A549 (cell line): ENCODE results near the gene GSS. TPM values are rescaled to one million over a fixed set of nuclear protein-coding genes. Genes with fewer than 3 reads are reported as not detected.

Experiments
- ATAC-seq, 2 experiments: fragments of 200-7000 bp in 1 of 2; fragments of >200 bp in 1 of 2; cut with Nextera tagmentation in 1 of 2; cut with Tn5 transposase in 1 of 2; 3 replicates each; pipeline versions ENCODE4 v1.8.0 to v1.9.1; 2018 to 2020; ENCODE audit warnings: mild to moderate bottlenecking in 1 of 2, moderate library complexity in 1 of 2
- CTCF ChIA-PET: fragments of 300-600 bp; sonication (Branson Sonifier 250); formaldehyde crosslinking; extraction: SDS; loops from one replicate; lab custom pipeline; 2021; ENCODE audit warnings: antibody characterized with exemption, inconsistent platforms; lab: Yijun Ruan, JAX
- POLR2A ChIA-PET: fragments of 350-600 bp; formaldehyde crosslinking; extraction: SDS; loops from one replicate; lab custom pipeline; 2021; ENCODE audit warnings: antibody characterized with exemption, inconsistent platforms; lab: Yijun Ruan, JAX
- DNase-seq, 2 experiments: peaks; one replicate each; pipeline versions ENCODE4 v3.0.0 to v3.0.0-alpha.2; 2011 to 2016; ENCODE audit warnings: low read depth in 1 of 2, low spot score in 1 of 2
- FAIRE-seq: peaks from 2 replicates; lab custom pipeline; 2011; peaks lifted over from hg19 to GRCh38; lab: Jason Lieb, UNC
- H3K27ac ChIP-seq, 2 experiments: fragments of >200 bp; sonication (Bioruptor Twin); formaldehyde crosslinking; 3 replicates each; pipeline ENCODE4 v1.5.1; 2016 to 2017
- H3K4me1 ChIP-seq: fragments of >200 bp; sonication (Bioruptor Twin); formaldehyde crosslinking; 3 replicates; pipeline ENCODE4 v1.6.1; 2016
- H3K4me2 ChIP-seq: fragments of >200 bp; sonication (Bioruptor Twin); formaldehyde crosslinking; 3 replicates; pipeline ENCODE4 v1.6.1; 2016
- H3K4me3 ChIP-seq: fragments of >200 bp; sonication (Bioruptor Twin); formaldehyde crosslinking; 3 replicates; pipeline ENCODE4 v1.5.1; 2016
- H3K9me3 ChIP-seq: fragments of >200 bp; sonication (Bioruptor Twin); formaldehyde crosslinking; 3 replicates; pipeline ENCODE4 v1.6.1; 2016
- BCL3 ChIP-seq: fragments of >200 bp; sonication (Bioruptor Twin); formaldehyde crosslinking; IDR thresholded peaks from 3 replicates; pipeline ENCODE4 v1.6.1; 2016
- CHD2 ChIP-seq: fragments of 150-350 bp; IDR thresholded peaks from 2 replicates; pipeline ENCODE4 v1.6.1; 2014; ENCODE audit warnings: low read length; ENCODE audit not compliant: partially characterized antibody
- CHD4 ChIP-seq: fragments of 200-600 bp; sonication (generic); IDR thresholded peaks from 2 replicates; pipeline ENCODE4 v1.6.1; 2016; ENCODE audit warnings: antibody characterized with exemption, mild to moderate bottlenecking, borderline replicate concordance
- ELK1 ChIP-seq: fragments of 150-350 bp; IDR thresholded peaks from 2 replicates; pipeline ENCODE4 v1.6.1; 2014; ENCODE audit warnings: low read depth, mild to moderate bottlenecking, low read length
- FOSL2 ChIP-seq, 2 experiments: fragments of 450-650 bp in 1 of 2; fragments of >200 bp in 1 of 2; sonication (Bioruptor Twin) in 1 of 2; formaldehyde crosslinking; IDR thresholded peaks; 2 replicates each; pipeline versions ENCODE4 v1.5.0 to v1.6.1; 2016 to 2020; ENCODE audit warnings: mild to moderate bottlenecking in 1 of 2, moderate library complexity in 1 of 2
- HDAC2 ChIP-seq: fragments of 200-600 bp; sonication (generic); IDR thresholded peaks from 2 replicates; pipeline ENCODE4 v1.6.1; 2016
- HES2 ChIP-seq: fragments of >200 bp; sonication (Bioruptor Twin); formaldehyde crosslinking; IDR thresholded peaks from 2 replicates; pipeline ENCODE4 v1.6.1; 2016
- HOXB13 ChIP-seq: fragments of 250-450 bp; sonication (Bioruptor Pico); IDR thresholded peaks from 2 replicates; pipeline ENCODE4 v1.5.0; 2020; ENCODE audit warnings: low read depth, mild to moderate bottlenecking, moderate library complexity
- KDM1A ChIP-seq: fragments of 200-600 bp; sonication (generic); IDR thresholded peaks from 2 replicates; pipeline ENCODE4 v1.6.1; 2016; ENCODE audit warnings: low read depth, mild to moderate bottlenecking
- MAZ ChIP-seq: fragments of 150-350 bp; IDR thresholded peaks from 2 replicates; pipeline ENCODE4 v1.6.1; 2014; ENCODE audit warnings: antibody characterized with exemption, low read depth, low read length, borderline replicate concordance
- MYC ChIP-seq: IDR thresholded peaks from 2 replicates; pipeline ENCODE4 v1.6.1; 2012; ENCODE audit warnings: mild to moderate bottlenecking, inconsistent platforms, low read length, improper control_type of control experiment, borderline replicate concordance
- NR3C1 ChIP-seq: fragments of >200 bp; sonication (Bioruptor Twin); formaldehyde crosslinking; IDR thresholded peaks from 3 replicates; pipeline ENCODE4 v1.6.1; 2017
- PBX3 ChIP-seq: IDR thresholded peaks from 2 replicates; pipeline ENCODE4 v1.6.1; 2012
- PHF8 ChIP-seq: fragments of 200-600 bp; sonication (generic); IDR thresholded peaks from 2 replicates; pipeline ENCODE4 v1.6.1; 2016; ENCODE audit warnings: low read depth, mild to moderate bottlenecking, antibody characterized with exemption, moderate library complexity, borderline replicate concordance
- SREBF2 ChIP-seq: fragments of 450-650 bp; IDR thresholded peaks from 2 replicates; pipeline ENCODE4 v1.6.1; 2014; ENCODE audit warnings: mild to moderate bottlenecking, moderate library complexity
- ZC3H11A ChIP-seq: fragments of 450-650 bp; IDR thresholded peaks from 2 replicates; pipeline ENCODE4 v1.6.1; 2014; ENCODE audit warnings: antibody characterized with exemption, mild to moderate bottlenecking
- WGBS: methylation state at CpG from one replicate; pipeline ENCODE4 v1.1.6; 2017; ENCODE audit errors: missing lambda C conversion rate; 5-methylcytosine and 5-hydroxymethylcytosine counted together
- polyA plus RNA-seq, 4 experiments: library from polyadenylated mRNA; depleted of rRNA in 3 of 4; stranded (reverse); fragments of >200 nt; fragmentation: RNase III in 1 of 4; extraction: RNeasy Plus Mini Kit Qiagen cat#74134 plus additional on column Dnase treatment in 1 of 4; gene quantifications; 2 replicates in 3 of 4; 3 replicates in 1 of 4; pipeline ENCODE4 v1.2.3, GENCODE V29; 2011 to 2017
- TF ChIP-seq, protein P1 (sequence below): fragments of 200-600 bp; sonication (generic); IDR thresholded peaks from 2 replicates; pipeline ENCODE4 v1.6.1; 2016; ENCODE audit warnings: antibody characterized with exemption, mild to moderate bottlenecking, moderate library complexity

GSS gene
- polyA plus RNA-seq, 2 of the 4 experiments (the other 2 are of a cell fraction): 57.1 to 92.4 TPM

GRCh38 chr20:34947336-34947735 is 8.3 kb downstream of the GSS start:
- Histone ChIP-seq H3K4me1 (peaks cover 10% of the 10 kb centered on the region; the same call in 2 of the 3 replicates), H3K9me3 (no peaks in the 10 kb centered on the region), H3K4me3 (no peak overlapping the region), H3K27ac (no peak overlapping the region)
- FAIRE-seq: no peak
- DNase-seq: no peak
- ChIA-PET POLR2A (no interaction called here), CTCF (interaction anchor here (0.8 to 1.3 kb wide), 2 partner anchors 15 to 67 kb away, joined by 3 to 4 read pairs; no protein-coding TSS in a partner anchor)
- ATAC-seq: no peak
- TF ChIP-seq CHD4 (no peak), ZC3H11A (no peak), SREBF2 (no peak), KDM1A (no peak), MAZ (no peak), HDAC2 (no peak), HES2 (no peak), ELK1 (no peak), HOXB13 (CRISPR knock-in tag) (no peak), MYC (no peak), FOSL2 (IDR thresholded peaks at IDR 0.05) (no peak), FOSL2 (CRISPR knock-in tag; IDR thresholded peaks at IDR 0.05) (no peak), CHD2 (no peak)
- TF ChIP-seq, protein P1, sequence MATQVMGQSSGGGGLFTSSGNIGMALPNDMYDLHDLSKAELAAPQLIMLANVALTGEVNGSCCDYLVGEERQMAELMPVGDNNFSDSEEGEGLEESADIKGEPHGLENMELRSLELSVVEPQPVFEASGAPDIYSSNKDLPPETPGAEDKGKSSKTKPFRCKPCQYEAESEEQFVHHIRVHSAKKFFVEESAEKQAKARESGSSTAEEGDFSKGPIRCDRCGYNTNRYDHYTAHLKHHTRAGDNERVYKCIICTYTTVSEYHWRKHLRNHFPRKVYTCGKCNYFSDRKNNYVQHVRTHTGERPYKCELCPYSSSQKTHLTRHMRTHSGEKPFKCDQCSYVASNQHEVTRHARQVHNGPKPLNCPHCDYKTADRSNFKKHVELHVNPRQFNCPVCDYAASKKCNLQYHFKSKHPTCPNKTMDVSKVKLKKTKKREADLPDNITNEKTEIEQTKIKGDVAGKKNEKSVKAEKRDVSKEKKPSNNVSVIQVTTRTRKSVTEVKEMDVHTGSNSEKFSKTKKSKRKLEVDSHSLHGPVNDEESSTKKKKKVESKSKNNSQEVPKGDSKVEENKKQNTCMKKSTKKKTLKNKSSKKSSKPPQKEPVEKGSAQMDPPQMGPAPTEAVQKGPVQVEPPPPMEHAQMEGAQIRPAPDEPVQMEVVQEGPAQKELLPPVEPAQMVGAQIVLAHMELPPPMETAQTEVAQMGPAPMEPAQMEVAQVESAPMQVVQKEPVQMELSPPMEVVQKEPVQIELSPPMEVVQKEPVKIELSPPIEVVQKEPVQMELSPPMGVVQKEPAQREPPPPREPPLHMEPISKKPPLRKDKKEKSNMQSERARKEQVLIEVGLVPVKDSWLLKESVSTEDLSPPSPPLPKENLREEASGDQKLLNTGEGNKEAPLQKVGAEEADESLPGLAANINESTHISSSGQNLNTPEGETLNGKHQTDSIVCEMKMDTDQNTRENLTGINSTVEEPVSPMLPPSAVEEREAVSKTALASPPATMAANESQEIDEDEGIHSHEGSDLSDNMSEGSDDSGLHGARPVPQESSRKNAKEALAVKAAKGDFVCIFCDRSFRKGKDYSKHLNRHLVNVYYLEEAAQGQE: no peak
- TF ChIP-seq, all 56 proteins: peak for 0
- H3K4me2 ChIP-seq: no peak overlapping the region

GRCh38 chr20:34946661-34947060 is 8.9 kb downstream of the GSS start:
- Histone ChIP-seq H3K27ac (no peak overlapping the region), H3K4me2 (no peak overlapping the region)
- TF ChIP-seq PBX3 (no peak), PHF8 (no peak), NR3C1 (no peak), BCL3 (no peak)
- TF ChIP-seq, all 56 proteins: peak for 0
- DNase-seq (no peak), FAIRE-seq (no peak), ATAC-seq (no peak)
- POLR2A ChIA-PET: no interaction called here
- H3K4me3 ChIP-seq: no peak overlapping the region
- WGBS: 90% methylated on average over 3 of the region's 3 CpGs
- H3K9me3 ChIP-seq: no peaks in the 10 kb centered on the region
- CTCF ChIA-PET: interaction anchor here (1.3 to 4.1 kb wide), 3 partner anchors 10 to 72 kb away, joined by 4 to 19 read pairs (median 13); partner anchors contain the start of genes GSS and MYH7B
- peaks cover 10% of the 10 kb centered on the region; the same call in 2 of the 3 replicates for H3K4me1 ChIP-seq
